MCF 10A (cell line): ENCODE measurements around the gene ZFHX3. TPM values are rescaled to one million over a fixed set of nuclear protein-coding genes. Genes with fewer than 3 reads are reported as not detected.

Experiments used
- BruUV-seq: library from RNA; stranded (reverse); fragments of 400-500 nt; replicated peaks from 2 replicates; lab custom pipeline; 2021; lab: Mats Ljungman, UMichigan
- CTCF ChIA-PET: fragments of 300-600 bp; sonication (Branson Sonifier 250); formaldehyde crosslinking; extraction: SDS; loops from one replicate; lab custom pipeline; 2021; ENCODE audit warnings: antibody characterized with exemption, inconsistent platforms; lab: Yijun Ruan, JAX
- POLR2A ChIA-PET: fragments of 300-600, 350-650 bp; sonication (Branson Sonifier 250); formaldehyde crosslinking; extraction: SDS; loops from one replicate; lab custom pipeline; 2020; ENCODE audit warnings: antibody characterized with exemption, inconsistent platforms; lab: Yijun Ruan, JAX
- DNase-seq: peaks from one replicate; pipeline ENCODE4 v3.0.0-alpha.2; 2018; ENCODE audit not compliant: unreplicated experiment
- H3K27ac Mint-ChIP-seq: one replicate; pipeline ENCODE4 v1.8.0; 2022; ENCODE audit warnings: mild to moderate bottlenecking, low read depth, mixed read lengths; ENCODE audit not compliant: unreplicated experiment
- H3K27me3 Mint-ChIP-seq: one replicate; pipeline ENCODE4 v1.8.0; 2022; ENCODE audit warnings: mixed read lengths; ENCODE audit not compliant: insufficient read depth, unreplicated experiment
- H3K36me3 Mint-ChIP-seq: one replicate; pipeline ENCODE4 v1.8.0; 2022; ENCODE audit warnings: mild to moderate bottlenecking, moderate library complexity, mixed read lengths; ENCODE audit not compliant: insufficient read depth, unreplicated experiment
- H3K4me1 Mint-ChIP-seq: one replicate; pipeline ENCODE4 v1.8.0; 2022; ENCODE audit warnings: mixed read lengths; ENCODE audit not compliant: insufficient read depth, unreplicated experiment
- H3K4me3 Mint-ChIP-seq: one replicate; pipeline ENCODE4 v1.8.0; 2022; ENCODE audit warnings: mild to moderate bottlenecking, moderate library complexity, mixed read lengths; ENCODE audit not compliant: unreplicated experiment
- H3K9me3 Mint-ChIP-seq: one replicate; pipeline ENCODE4 v1.8.0; 2022; ENCODE audit warnings: mixed read lengths; ENCODE audit not compliant: unreplicated experiment
- intact Hi-C: fragments of 100-400 bp; cut with micrococcal nuclease; formaldehyde crosslinking; loops from 2 replicates; pipeline ENCODE4 v1.14.1; 2022
- total RNA-seq: library from RNA; stranded (reverse); gene quantifications from 2 replicates; pipeline ENCODE4 v1.2.3, GENCODE V29; 2022
- TF ChIP-seq, protein P1 (sequence below): fragments of 200-600 bp; IDR thresholded peaks from one replicate; pipeline ENCODE4 v1.8.0; 2022; ENCODE audit warnings: antibody characterized with exemption, mild to moderate bottlenecking; ENCODE audit not compliant: unreplicated experiment

ZFHX3 gene
- total RNA-seq, 1 experiment from 2014 or later = 27.4 TPM

- Mint-ChIP-seq H3K27me3 (no peaks in the 10 kb centered on the region), H3K9me3 (no peaks in the 10 kb centered on the region), H3K4me1 (no peaks in the 10 kb centered on the region), H3K36me3 (peaks cover 71% of the 10 kb centered on the region), H3K27ac (no peak overlapping the region), H3K4me3 (no peak overlapping the region)
- no peak for DNase-seq
- no TSS peak for BruUV-seq
- TF ChIP-seq, protein P1, sequence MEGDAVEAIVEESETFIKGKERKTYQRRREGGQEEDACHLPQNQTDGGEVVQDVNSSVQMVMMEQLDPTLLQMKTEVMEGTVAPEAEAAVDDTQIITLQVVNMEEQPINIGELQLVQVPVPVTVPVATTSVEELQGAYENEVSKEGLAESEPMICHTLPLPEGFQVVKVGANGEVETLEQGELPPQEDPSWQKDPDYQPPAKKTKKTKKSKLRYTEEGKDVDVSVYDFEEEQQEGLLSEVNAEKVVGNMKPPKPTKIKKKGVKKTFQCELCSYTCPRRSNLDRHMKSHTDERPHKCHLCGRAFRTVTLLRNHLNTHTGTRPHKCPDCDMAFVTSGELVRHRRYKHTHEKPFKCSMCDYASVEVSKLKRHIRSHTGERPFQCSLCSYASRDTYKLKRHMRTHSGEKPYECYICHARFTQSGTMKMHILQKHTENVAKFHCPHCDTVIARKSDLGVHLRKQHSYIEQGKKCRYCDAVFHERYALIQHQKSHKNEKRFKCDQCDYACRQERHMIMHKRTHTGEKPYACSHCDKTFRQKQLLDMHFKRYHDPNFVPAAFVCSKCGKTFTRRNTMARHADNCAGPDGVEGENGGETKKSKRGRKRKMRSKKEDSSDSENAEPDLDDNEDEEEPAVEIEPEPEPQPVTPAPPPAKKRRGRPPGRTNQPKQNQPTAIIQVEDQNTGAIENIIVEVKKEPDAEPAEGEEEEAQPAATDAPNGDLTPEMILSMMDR = no peak
- ChIA-PET CTCF (interaction anchor here (1.3 to 2.0 kb wide), 2 partner anchors 12 to 59 kb away, joined by 3 to 6 read pairs; no protein-coding TSS in a partner anchor), POLR2A (interaction anchor here (0.7 kb wide), 1 partner anchor 104 kb away, joined by 3 read pairs; no protein-coding TSS in a partner anchor)
- intact Hi-C loops = no loop called here
These were observed 156.4 kb downstream of the ZFHX3 start for GRCh38 chr16:72891291-72892227.

- peak overlapping the region; percentile 24 for H3K27ac Mint-ChIP-seq
- H3K36me3 Mint-ChIP-seq = peaks cover 74% of the 10 kb centered on the region
These were observed 157.3 kb downstream of the ZFHX3 start for GRCh38 chr16:72890587-72890986.

DNA sequence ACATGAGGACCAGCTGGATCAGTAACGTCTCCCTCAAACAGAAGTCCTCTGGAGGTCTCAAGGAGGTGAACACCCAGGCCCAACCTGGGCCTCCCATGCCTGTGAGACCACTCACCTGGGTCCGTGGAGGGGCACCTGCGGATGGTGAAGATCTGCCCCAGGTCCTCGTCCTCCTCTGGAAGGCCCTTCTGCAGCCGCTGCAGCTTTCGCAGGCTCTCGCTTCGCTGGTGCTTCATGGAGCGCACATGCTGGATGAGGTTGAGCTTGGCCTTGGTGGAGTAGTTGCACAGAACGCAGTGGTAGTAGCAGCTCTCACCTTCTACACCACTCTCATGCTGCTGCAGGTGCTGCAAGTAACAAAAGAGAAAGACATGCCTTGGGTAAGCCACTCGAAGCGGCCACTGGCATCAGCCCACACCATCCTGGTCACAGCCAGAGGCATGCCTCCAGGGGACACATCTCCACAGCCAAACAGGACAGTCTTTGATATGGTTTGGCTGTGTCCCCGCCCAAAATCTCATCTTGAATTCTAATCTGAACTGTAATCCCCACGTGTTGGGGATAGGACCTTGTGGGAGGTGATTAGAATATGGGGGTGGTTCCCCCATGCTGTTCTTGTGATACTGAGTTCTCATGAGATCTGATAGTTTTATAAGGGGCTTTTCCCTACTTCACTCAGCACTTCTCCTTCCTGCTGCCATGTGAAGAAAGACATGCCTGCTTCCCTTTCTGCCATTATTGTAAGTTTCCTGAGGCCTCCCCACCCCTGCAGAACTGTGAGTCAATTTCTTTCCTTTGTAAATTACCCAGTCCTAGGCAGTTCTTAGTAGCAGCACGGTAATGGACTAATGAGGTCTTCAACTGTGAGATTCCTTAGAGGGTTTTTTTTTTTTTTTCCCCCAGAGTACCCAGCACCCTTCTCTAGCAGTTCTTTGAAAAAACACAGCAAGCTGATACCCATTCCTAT lies 158.0 kb downstream of the ZFHX3 start:
- TF ChIP-seq, protein P1 = no peak
- Mint-ChIP-seq H3K4me1 (no peaks in the 10 kb centered on the region), H3K27ac (peak overlapping the region; percentile 24), H3K9me3 (no peaks in the 10 kb centered on the region), H3K36me3 (peaks cover 70% of the 10 kb centered on the region), H3K4me3 (no peak overlapping the region), H3K27me3 (no peaks in the 10 kb centered on the region)
- no TSS peak for BruUV-seq
- POLR2A ChIA-PET = no interaction called here
- no peak for DNase-seq
- CTCF ChIA-PET = interaction anchor here (2.0 kb wide), 1 partner anchor 57 kb away, joined by 6 read pairs; no protein-coding TSS in a partner anchor
- intact Hi-C loops = no loop called here

More at GRCh38 chr16:72890587-72890986, 157.3 kb downstream of the ZFHX3 start:
- no TSS peak for BruUV-seq
- TF ChIP-seq, protein P1 = no peak
- POLR2A ChIA-PET = no interaction called here
- CTCF ChIA-PET = interaction anchor here (2.0 kb wide), 1 partner anchor 58 kb away, joined by 6 read pairs; no protein-coding TSS in a partner anchor
- Mint-ChIP-seq H3K27me3 (no peaks in the 10 kb centered on the region), H3K9me3 (no peaks in the 10 kb centered on the region), H3K4me3 (no peak overlapping the region), H3K4me1 (no peaks in the 10 kb centered on the region)
- no peak for DNase-seq
- intact Hi-C loops = no loop called here
